HepG2 (cell line): ENCODE measurements around the gene SLC29A2. TPM values are rescaled to one million over a fixed set of nuclear protein-coding genes. Genes with fewer than 3 reads are reported as not detected.
A peak's percentile ranks its signal among the peaks of the same experiment; 100 is the strongest.

Source experiments
- ATAC-seq: fragments of 200-7000 bp; cut with Tn5 transposase; 3 replicates; pipeline ENCODE4 v1.9.1; 2020; ENCODE audit warnings: mild to moderate bottlenecking, moderate library complexity
- BruUV-seq: library from RNA; stranded (reverse); fragments of 400-500 nt; replicated peaks from 2 replicates; lab custom pipeline; 2021; lab: Mats Ljungman, UMichigan
- CTCF ChIA-PET: fragments of 300-600 bp; formaldehyde crosslinking; extraction: SDS; loops from one replicate; lab custom pipeline; 2021; ENCODE audit warnings: low total read pairs, inconsistent platforms, low intra/inter-chr PET ratio; lab: Yijun Ruan, JAX
- POLR2A ChIA-PET: fragments of 350-600 bp; sonication (Branson Sonifier 250); formaldehyde crosslinking; loops from one replicate; lab custom pipeline; 2020; ENCODE audit warnings: antibody characterized with exemption, inconsistent platforms; lab: Yijun Ruan, JAX
- DNase-seq: peaks from one replicate; pipeline ENCODE4 v3.0.0-alpha.2; 2015; ENCODE audit warnings: low spot score
- FAIRE-seq: peaks from 3 replicates; lab custom pipeline; 2011; peaks lifted over from hg19 to GRCh38; lab: Jason Lieb, UNC
- H2AFZ ChIP-seq: one replicate; pipeline ENCODE4 v1.6.1; 2011; ENCODE audit warnings: low read length, inconsistent platforms
- H3K27ac ChIP-seq: fragments of 300-600 bp; 3 replicates; pipeline ENCODE4 v1.8.0; 2011; ENCODE audit warnings: mixed run types, mild to moderate bottlenecking, mixed read lengths, low read length, inconsistent platforms; ENCODE audit not compliant: insufficient read depth; ENCODE audit errors: extremely low read length
- H3K27me3 ChIP-seq, 2 experiments: fragments of 200-600 bp in 1 of 2; 2 replicates in 1 of 2; 3 replicates in 1 of 2; pipeline versions ENCODE4 v1.6.0 to v1.8.0; 2011; ENCODE audit warnings: low read length in 2 of 2, mild to moderate bottlenecking in 2 of 2, moderate library complexity in 2 of 2, inconsistent platforms in 1 of 2; ENCODE audit not compliant: insufficient read depth in 2 of 2, control insufficient read depth in 1 of 2
- H3K36me3 ChIP-seq, 2 experiments: fragments of 200-600 bp in 1 of 2; replicated peaks in 1 of 2; 2 replicates in 1 of 2; 3 replicates in 1 of 2; pipeline versions ENCODE4 v1.5.1 to v1.8.0; 2011; ENCODE audit warnings: low read length in 2 of 2, inconsistent platforms in 1 of 2; ENCODE audit not compliant: insufficient read depth in 2 of 2, control insufficient read depth in 1 of 2
- H3K4me1 ChIP-seq: 2 replicates; pipeline ENCODE4 v1.5.1; 2012; ENCODE audit warnings: low read length, inconsistent platforms; ENCODE audit not compliant: insufficient read depth
- H3K4me2 ChIP-seq: 2 replicates; pipeline ENCODE4 v1.6.0; 2011; ENCODE audit warnings: low read depth, low read length, inconsistent platforms
- H3K4me3 ChIP-seq, 3 experiments: fragments of 200-600 bp in 1 of 3; sonication (generic), shearing (Covaris generic) in 1 of 3; replicated peaks in 1 of 3; 2 replicates each; pipeline ENCODE4 v1.5.1; 2011 to 2016; ENCODE audit warnings: low read length in 3 of 3, inconsistent platforms in 2 of 3, low read depth in 2 of 3, mild to moderate bottlenecking in 2 of 3, control low read depth in 1 of 3, mixed read lengths in 1 of 3; ENCODE audit not compliant: insufficient read depth in 1 of 3
- H3K79me2 ChIP-seq: one replicate; pipeline ENCODE4 v1.6.1; 2011; ENCODE audit warnings: low read length, inconsistent platforms; ENCODE audit not compliant: insufficient read depth
- H3K9ac ChIP-seq: 2 replicates; pipeline ENCODE4 v1.6.0; 2011; ENCODE audit warnings: mild to moderate bottlenecking, low read depth, low read length, inconsistent platforms; ENCODE audit not compliant: insufficient read depth
- H3K9me3 ChIP-seq: 2 replicates; pipeline ENCODE4 v1.5.1; 2012; ENCODE audit warnings: mild to moderate bottlenecking, low read length
- H4K20me1 ChIP-seq: 2 replicates; pipeline ENCODE4 v1.6.0; 2011; ENCODE audit warnings: inconsistent platforms, mild to moderate bottlenecking, low read length, moderate library complexity; ENCODE audit not compliant: insufficient read depth
- AKAP8 ChIP-seq: sonication (generic); formaldehyde crosslinking; IDR thresholded peaks from 2 replicates; pipeline ENCODE4 v1.5.1; 2020; ENCODE audit warnings: mild to moderate bottlenecking, missing genetic modification reagents
- ATF6 ChIP-seq: sonication (generic); formaldehyde crosslinking; conservative IDR thresholded peaks from 2 replicates; pipeline ENCODE4 v1.4.0; 2020; ENCODE audit warnings: missing genetic modification reagents
- CEBPG ChIP-seq: IDR thresholded peaks from 2 replicates; pipeline ENCODE4 v1.6.1; 2016
- DR1 ChIP-seq: sonication (generic); formaldehyde crosslinking; IDR thresholded peaks from 2 replicates; pipeline ENCODE4 v1.8.0; 2021; ENCODE audit warnings: mild to moderate bottlenecking, missing genetic modification reagents, inconsistent platforms
- GATAD2A ChIP-seq: IDR thresholded peaks from 2 replicates; pipeline ENCODE4 v1.6.1; 2016
- GZF1 ChIP-seq: sonication (generic); formaldehyde crosslinking; IDR thresholded peaks from 2 replicates; pipeline ENCODE4 v1.5.1; 2020; ENCODE audit warnings: mild to moderate bottlenecking, missing genetic modification reagents
- HOXD1 ChIP-seq: sonication (generic); formaldehyde crosslinking; IDR thresholded peaks from 2 replicates; pipeline ENCODE4 v1.5.0; 2020; ENCODE audit warnings: missing genetic modification reagents
- MAZ ChIP-seq, 2 experiments: sonication (generic) in 1 of 2; formaldehyde crosslinking in 1 of 2; IDR thresholded peaks; 2 replicates each; pipeline versions ENCODE4 v1.5.0 to v1.6.1; 2012 to 2020; ENCODE audit warnings: low read depth in 2 of 2, mild to moderate bottlenecking in 2 of 2, borderline replicate concordance in 1 of 2, improper control_type of control experiment in 1 of 2, low read length in 1 of 2, missing genetic modification reagents in 1 of 2, moderate library complexity in 1 of 2
- RFXAP ChIP-seq: sonication (generic); formaldehyde crosslinking; IDR thresholded peaks from 2 replicates; pipeline ENCODE4 v1.4.0; 2020; ENCODE audit warnings: missing genetic modification reagents, borderline replicate concordance
- ZFX ChIP-seq: sonication (generic); formaldehyde crosslinking; IDR thresholded peaks from 2 replicates; pipeline ENCODE4 v1.4.0; 2020; ENCODE audit warnings: mild to moderate bottlenecking, low read depth, missing genetic modification reagents, moderate library complexity
- WGBS: methylation state at CpG from one replicate; pipeline ENCODE4 v1.1.6; 2017; ENCODE audit warnings: low lambda C conversion rate; 5-methylcytosine and 5-hydroxymethylcytosine counted together
- in situ Hi-C: cut with HindIII; loops from 2 replicates; pipeline ENCODE4 v1.10.0; 2017; ENCODE audit warnings: low pct_unique_long_range_greater_than_20kb; ENCODE audit not compliant: extremely low pct_ligation_motif_present
- intact Hi-C: fragments of 100-400 bp; cut with micrococcal nuclease; formaldehyde crosslinking; loops from one replicate; pipeline ENCODE4 v1.10.0; 2022; ENCODE audit not compliant: unreplicated experiment
- polyA plus RNA-seq, 8 experiments: library from polyadenylated mRNA; depleted of rRNA in 3 of 8; stranded (reverse) in 7 of 8; unstranded in 1 of 8; fragments of >200 nt; fragmentation: Illumina TruSeq in 4 of 8; extraction: Trizol in 4 of 8; gene quantifications; 2 replicates each; pipeline versions ENCODE4 v1.2.1 to v1.2.3, GENCODE V29; 2011 to 2016; ENCODE audit warnings: low read depth in 4 of 8, missing spikeins in 1 of 8, mixed read lengths in 1 of 8; ENCODE audit not compliant: insufficient read depth in 1 of 8
- total RNA-seq, 5 experiments: library from RNA; depleted of rRNA; stranded (reverse); fragments of >200 nt; fragmentation: Illumina TruSeq; extraction: Trizol; gene quantifications; 2 replicates each; pipeline ENCODE4 v1.2.3, GENCODE V29; 2016; ENCODE audit warnings: low read depth in 1 of 5

Gene SLC29A2
- total and polyA plus RNA-seq, 2 of the 13 experiments (the other 11 are each of a cell fraction or from before 2014, with no cell fraction given), result 0.63 to 0.66 TPM

GRCh38 chr11:66349084-66349386 lies 22.5 kb downstream of the SLC29A2 start:
- FAIRE-seq, result no peak
- no peak for DNase-seq
- no peaks in the 10 kb centered on the region for H4K20me1 ChIP-seq
- TF ChIP-seq AKAP8 (no peak), DR1 (peak; percentile 19; the same call in 1 of the 2 replicates), MAZ (IDR thresholded peaks at IDR 0.05; ENCODE audit: borderline replicate concordance, low read depth, low read length) (no peak), MAZ (CRISPR knock-in tag; IDR thresholded peaks at IDR 0.05; ENCODE audit: low read depth) (0 out of 2 replicates have a peak, but pooled peaks have one; percentile 15), CEBPG (peak; percentile 26; the same call in 1 of the 2 replicates), GZF1 (CRISPR knock-in tag) (peak; percentile 97), RFXAP (CRISPR knock-in tag) (no peak), HOXD1 (CRISPR knock-in tag) (no peak), GATAD2A (CRISPR knock-in tag) (peak; percentile 28; the same call in 1 of the 2 replicates), ZFX (CRISPR knock-in tag) (peak; percentile 15; the same call in 1 of the 2 replicates), ATF6 (CRISPR knock-in tag) (no peak)
- TF ChIP-seq, all 625 proteins: peak for 6
- H3K79me2 ChIP-seq, result peaks cover 48% of the 10 kb centered on the region
- H3K27me3 ChIP-seq, result no peaks in the 10 kb centered on the region; a peak in 1 of 5 replicates
- peak overlapping the region; percentile 91 for H3K4me2 ChIP-seq
- WGBS, result 20% methylated on average over 2 of the region's 2 CpGs
- ChIA-PET CTCF (no interaction called here), POLR2A (interaction anchor here (0.6 kb wide), 2 partner anchors 77 to 238 kb away, joined by 4 read pairs; no protein-coding TSS in a partner anchor)
- peak overlapping the region; percentile 11 to 85 (median 83); a peak in 4 of 6 replicates for H3K4me3 ChIP-seq
- peak overlapping the region; percentile 85 for H3K27ac ChIP-seq
- in situ Hi-C loops (no loop called here), intact Hi-C loops (no loop called here)
- H3K9ac ChIP-seq, result peak overlapping the region; percentile 79
- no peaks in the 10 kb centered on the region for H3K9me3 ChIP-seq
- H3K4me1 ChIP-seq, result peaks cover 76% of the 10 kb centered on the region
- no peak overlapping the region for H2AFZ ChIP-seq
- peaks cover 2 to 6% of the 10 kb centered on the region in 2 experiments; a peak in 3 of 5 replicates for H3K36me3 ChIP-seq
- ATAC-seq, result no peak
- no TSS peak for BruUV-seq
